ENCODE results near the gene GGA1. TPM values are rescaled to one million over a fixed set of nuclear protein-coding genes. Genes with fewer than 3 reads are reported as not detected.

GGA1 gene
- total RNA-seq, 3 donors from 2014 or later (not counting 1 experiment from before 2014, with no cell fraction given), result 69.3 to 87.8 (median 80.2) TPM

DNA sequence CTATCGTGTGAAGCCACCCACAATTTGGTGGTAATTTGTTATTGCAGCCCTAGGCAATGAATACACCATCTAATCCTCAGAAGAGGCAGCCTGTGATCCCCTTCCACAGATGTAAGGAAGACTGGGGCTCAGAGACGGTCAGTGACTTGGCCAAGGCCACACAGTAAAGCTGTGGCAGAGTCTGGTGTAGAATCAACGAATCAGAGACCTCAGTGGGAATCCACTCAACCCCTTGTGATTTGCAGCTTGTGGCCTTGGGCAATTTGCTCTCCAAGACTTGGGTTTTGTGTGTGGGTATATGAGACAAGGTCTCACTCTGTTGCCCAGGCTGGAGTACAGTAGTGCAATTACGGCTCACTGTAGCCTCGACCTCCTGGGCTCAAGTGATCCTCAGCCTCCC lies 30.6 kb upstream of the GGA1 start:
- no peaks in the 10 kb centered on the region for H3K27me3 ChIP-seq (ENCODE audit: control insufficient read depth, insufficient read depth, low read length)
- no peaks in the 10 kb centered on the region for H3K36me3 Mint-ChIP-seq
- H3K9me3 Mint-ChIP-seq, result no peaks in the 10 kb centered on the region
- no peaks in the 10 kb centered on the region for H3K9me3 ChIP-seq (ENCODE audit: control insufficient read depth, insufficient read depth, low read length)
- WGBS (ENCODE audit: insufficient coverage), result 68% methylated on average over 5 of the region's 5 CpGs
- peaks cover 4 to 15% of the 10 kb centered on the region in 2 donors for H3K27me3 Mint-ChIP-seq (ENCODE audit: low read depth in 2 of 2)
- no peak overlapping the region for H3K27ac ChIP-seq (ENCODE audit: low read length)
- no peak overlapping the region for H3K4me3 Mint-ChIP-seq
- H3K4me1 ChIP-seq (ENCODE audit: control insufficient read depth, insufficient read depth, low read length), result peaks cover 16% of the 10 kb centered on the region
- no peak overlapping the region for H3K4me3 ChIP-seq (ENCODE audit: low read length)
- TF ChIP-seq, protein P1, sequence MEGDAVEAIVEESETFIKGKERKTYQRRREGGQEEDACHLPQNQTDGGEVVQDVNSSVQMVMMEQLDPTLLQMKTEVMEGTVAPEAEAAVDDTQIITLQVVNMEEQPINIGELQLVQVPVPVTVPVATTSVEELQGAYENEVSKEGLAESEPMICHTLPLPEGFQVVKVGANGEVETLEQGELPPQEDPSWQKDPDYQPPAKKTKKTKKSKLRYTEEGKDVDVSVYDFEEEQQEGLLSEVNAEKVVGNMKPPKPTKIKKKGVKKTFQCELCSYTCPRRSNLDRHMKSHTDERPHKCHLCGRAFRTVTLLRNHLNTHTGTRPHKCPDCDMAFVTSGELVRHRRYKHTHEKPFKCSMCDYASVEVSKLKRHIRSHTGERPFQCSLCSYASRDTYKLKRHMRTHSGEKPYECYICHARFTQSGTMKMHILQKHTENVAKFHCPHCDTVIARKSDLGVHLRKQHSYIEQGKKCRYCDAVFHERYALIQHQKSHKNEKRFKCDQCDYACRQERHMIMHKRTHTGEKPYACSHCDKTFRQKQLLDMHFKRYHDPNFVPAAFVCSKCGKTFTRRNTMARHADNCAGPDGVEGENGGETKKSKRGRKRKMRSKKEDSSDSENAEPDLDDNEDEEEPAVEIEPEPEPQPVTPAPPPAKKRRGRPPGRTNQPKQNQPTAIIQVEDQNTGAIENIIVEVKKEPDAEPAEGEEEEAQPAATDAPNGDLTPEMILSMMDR (IDR thresholded peaks at IDR 0.05), result no peak
- intact Hi-C loops (cut with micrococcal nuclease), result no loop called here
- DNase-seq (no peak), ATAC-seq (peak in 1 of 3 donors; percentile 12)
- no peaks in the 10 kb centered on the region for H3K36me3 ChIP-seq (ENCODE audit: control insufficient read depth, insufficient read depth, low read length)
- peaks cover 10 to 17% of the 10 kb centered on the region in 2 donors for H3K4me1 Mint-ChIP-seq
- no peak overlapping the region for H3K27ac Mint-ChIP-seq

DNA sequence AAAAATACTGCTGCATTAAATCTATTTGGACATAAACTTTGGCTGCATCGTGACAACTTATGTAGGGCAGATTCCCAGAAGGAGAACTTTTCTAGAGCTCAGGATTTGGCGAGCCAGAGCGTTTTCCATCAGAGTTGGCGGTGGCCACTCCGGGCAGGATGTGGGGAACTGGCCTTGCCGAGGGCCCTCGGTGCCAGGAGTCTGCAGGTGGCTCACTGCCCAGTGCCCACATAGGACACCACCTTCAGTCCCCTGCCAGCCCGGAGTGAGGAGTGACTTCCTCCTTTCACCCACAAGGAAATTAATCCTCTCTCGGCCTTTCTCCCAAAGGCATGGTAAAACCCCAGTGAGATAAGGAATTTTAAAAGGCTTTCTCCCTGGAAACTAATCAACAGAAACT lies 27.1 kb upstream of the GGA1 start:
- Histone ChIP-seq H3K9me3 (ENCODE audit: control insufficient read depth, insufficient read depth, low read length) (no peaks in the 10 kb centered on the region), H3K36me3 (ENCODE audit: control insufficient read depth, insufficient read depth, low read length) (no peaks in the 10 kb centered on the region), H3K4me1 (ENCODE audit: control insufficient read depth, insufficient read depth, low read length) (peaks cover 16% of the 10 kb centered on the region), H3K27me3 (ENCODE audit: control insufficient read depth, insufficient read depth, low read length) (no peaks in the 10 kb centered on the region), H3K4me3 (ENCODE audit: low read length) (no peak overlapping the region), H3K27ac (ENCODE audit: low read length) (no peak overlapping the region)
- TF ChIP-seq, protein P1 (IDR thresholded peaks at IDR 0.05), result no peak
- H3K36me3 Mint-ChIP-seq, result no peaks in the 10 kb centered on the region
- H3K27me3 Mint-ChIP-seq (ENCODE audit: low read depth in 2 of 2), result peaks cover 8 to 15% of the 10 kb centered on the region in 2 donors
- intact Hi-C loops (cut with micrococcal nuclease), result no loop called here
- DNase-seq (no peak), ATAC-seq (no peak)
- H3K27ac Mint-ChIP-seq, result no peak overlapping the region
- no peaks in the 10 kb centered on the region for H3K9me3 Mint-ChIP-seq
- H3K4me3 Mint-ChIP-seq, result no peak overlapping the region
- H3K4me1 Mint-ChIP-seq, result peaks cover 10 to 17% of the 10 kb centered on the region in 2 donors
- WGBS (ENCODE audit: insufficient coverage), result 25% methylated on average over 8 of the region's 9 CpGs

DNA sequence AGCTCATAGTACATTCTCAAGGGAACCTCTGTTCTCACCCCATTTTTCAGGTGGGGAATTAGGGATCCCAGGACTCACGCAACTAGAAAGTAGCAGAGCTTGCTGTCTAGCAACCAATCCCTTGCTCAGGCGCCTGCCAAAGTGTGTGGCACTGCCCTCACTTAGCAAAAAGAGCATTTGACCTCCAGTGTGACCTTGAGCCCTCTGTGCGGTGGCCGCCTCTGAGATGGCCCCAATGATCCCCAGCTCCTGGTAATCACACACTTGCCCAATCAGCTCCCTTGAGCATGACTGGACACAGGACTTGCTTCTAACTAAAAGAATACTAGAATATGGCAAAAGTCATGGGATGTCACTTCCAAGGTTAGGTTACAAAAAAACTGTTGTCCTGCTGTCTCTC lies 26.1 kb upstream of the GGA1 start:
- no peaks in the 10 kb centered on the region for H3K36me3 Mint-ChIP-seq
- H3K27ac Mint-ChIP-seq, result no peak overlapping the region
- ATAC-seq, result no peak
- no peaks in the 10 kb centered on the region for H3K9me3 Mint-ChIP-seq
- H3K4me3 Mint-ChIP-seq, result no peak overlapping the region
- Histone ChIP-seq H3K36me3 (ENCODE audit: control insufficient read depth, insufficient read depth, low read length) (no peaks in the 10 kb centered on the region), H3K27me3 (ENCODE audit: control insufficient read depth, insufficient read depth, low read length) (no peaks in the 10 kb centered on the region), H3K4me1 (ENCODE audit: control insufficient read depth, insufficient read depth, low read length) (peaks cover 16% of the 10 kb centered on the region), H3K27ac (ENCODE audit: low read length) (no peak overlapping the region), H3K9me3 (ENCODE audit: control insufficient read depth, insufficient read depth, low read length) (no peaks in the 10 kb centered on the region), H3K4me3 (ENCODE audit: low read length) (no peak overlapping the region)
- 93% methylated on average over 4 of the region's 4 CpGs for WGBS (ENCODE audit: insufficient coverage)
- DNase-seq, result no peak
- intact Hi-C loops (cut with micrococcal nuclease), result no loop called here
- peaks cover 8 to 15% of the 10 kb centered on the region in 2 donors for H3K27me3 Mint-ChIP-seq (ENCODE audit: low read depth in 2 of 2)
- TF ChIP-seq, protein P1 (IDR thresholded peaks at IDR 0.05), result no peak
- H3K4me1 Mint-ChIP-seq, result peaks cover 10 to 13% of the 10 kb centered on the region in 2 donors

DNA sequence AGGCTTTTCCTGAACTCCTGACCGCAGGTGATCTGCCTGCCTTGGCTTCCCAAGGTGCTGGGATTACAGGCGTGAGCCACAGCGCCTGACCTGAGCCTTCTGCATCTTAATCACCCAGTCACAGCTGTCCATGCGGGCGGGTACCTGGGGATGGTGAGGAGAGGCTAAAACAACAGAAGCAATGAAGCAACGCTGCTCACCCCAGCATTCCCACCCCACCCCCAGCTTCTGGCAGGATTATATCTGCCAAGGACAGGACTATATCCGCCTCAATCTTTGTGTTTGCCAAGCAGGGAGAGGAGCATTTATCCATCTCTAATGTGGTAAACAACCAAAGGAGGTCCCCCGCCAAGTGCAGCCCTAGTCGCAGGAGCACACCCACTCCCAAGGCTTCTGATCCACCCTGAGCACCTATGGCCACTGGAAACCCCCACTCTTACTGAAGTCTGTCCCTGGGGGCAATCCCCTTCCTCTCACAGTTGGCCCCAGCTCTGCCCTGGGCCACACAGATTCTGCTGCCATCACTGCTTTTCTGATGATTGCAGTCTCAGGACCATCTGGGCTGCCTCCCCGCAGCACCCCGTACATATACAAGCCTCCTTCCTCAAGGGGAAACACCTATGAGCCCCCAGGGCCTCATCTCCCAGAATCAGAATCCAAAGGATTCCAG lies 20.0 kb upstream of the GGA1 start:
- H3K36me3 Mint-ChIP-seq, result no peaks in the 10 kb centered on the region
- no peak overlapping the region for H3K4me3 ChIP-seq (ENCODE audit: low read length)
- no peaks in the 10 kb centered on the region for H3K9me3 ChIP-seq (ENCODE audit: control insufficient read depth, insufficient read depth, low read length)
- DNase-seq, result no peak
- WGBS (ENCODE audit: insufficient coverage), result 87% methylated on average over 10 of the region's 11 CpGs
- H3K4me1 ChIP-seq (ENCODE audit: control insufficient read depth, insufficient read depth, low read length), result peaks cover 11% of the 10 kb centered on the region
- H3K27me3 ChIP-seq (ENCODE audit: control insufficient read depth, insufficient read depth, low read length), result no peaks in the 10 kb centered on the region
- H3K36me3 ChIP-seq (ENCODE audit: control insufficient read depth, insufficient read depth, low read length), result no peaks in the 10 kb centered on the region
- H3K4me3 Mint-ChIP-seq, result no peak overlapping the region
- intact Hi-C loops (cut with micrococcal nuclease), result no loop called here
- no peak overlapping the region for H3K27ac ChIP-seq (ENCODE audit: low read length)
- H3K27me3 Mint-ChIP-seq (ENCODE audit: low read depth in 2 of 2), result peaks cover 0 to 7% of the 10 kb centered on the region in 2 donors
- peaks cover 11 to 12% of the 10 kb centered on the region in 2 donors for H3K4me1 Mint-ChIP-seq
- H3K9me3 Mint-ChIP-seq, result no peaks in the 10 kb centered on the region
- TF ChIP-seq, protein P1 (IDR thresholded peaks at IDR 0.05), result no peak
- no peak for ATAC-seq
- no peak overlapping the region for H3K27ac Mint-ChIP-seq

All from natural killer cell (primary cell).